ENCODE measurements around the gene FAM222B.

The FAM222B gene

DNA sequence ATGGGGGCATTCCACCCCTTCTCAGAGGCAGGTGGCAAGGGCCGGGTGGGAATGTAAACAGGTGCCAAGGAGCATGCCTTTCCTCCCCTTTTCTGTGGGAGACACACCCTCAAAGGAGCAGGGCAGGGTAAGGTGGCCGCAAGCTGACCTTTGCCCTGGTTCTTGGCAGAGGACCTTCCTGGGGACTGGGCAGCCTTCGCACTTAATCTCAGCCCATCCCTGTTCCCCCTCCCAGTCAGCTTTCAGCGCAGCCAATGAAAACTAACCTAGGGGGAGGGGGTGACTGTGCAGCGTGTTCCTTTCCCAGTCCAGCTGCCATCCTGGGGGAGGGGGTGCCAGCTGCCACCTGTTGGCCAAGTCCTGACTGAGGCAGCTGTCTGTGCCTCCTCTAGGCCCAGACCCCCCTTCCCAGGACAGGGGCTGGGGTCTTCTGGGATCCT is 96.0 kb downstream of the FAM222B start:
- H3K27ac ChIP-seq = peak overlapping the region; percentile 96

DNA sequence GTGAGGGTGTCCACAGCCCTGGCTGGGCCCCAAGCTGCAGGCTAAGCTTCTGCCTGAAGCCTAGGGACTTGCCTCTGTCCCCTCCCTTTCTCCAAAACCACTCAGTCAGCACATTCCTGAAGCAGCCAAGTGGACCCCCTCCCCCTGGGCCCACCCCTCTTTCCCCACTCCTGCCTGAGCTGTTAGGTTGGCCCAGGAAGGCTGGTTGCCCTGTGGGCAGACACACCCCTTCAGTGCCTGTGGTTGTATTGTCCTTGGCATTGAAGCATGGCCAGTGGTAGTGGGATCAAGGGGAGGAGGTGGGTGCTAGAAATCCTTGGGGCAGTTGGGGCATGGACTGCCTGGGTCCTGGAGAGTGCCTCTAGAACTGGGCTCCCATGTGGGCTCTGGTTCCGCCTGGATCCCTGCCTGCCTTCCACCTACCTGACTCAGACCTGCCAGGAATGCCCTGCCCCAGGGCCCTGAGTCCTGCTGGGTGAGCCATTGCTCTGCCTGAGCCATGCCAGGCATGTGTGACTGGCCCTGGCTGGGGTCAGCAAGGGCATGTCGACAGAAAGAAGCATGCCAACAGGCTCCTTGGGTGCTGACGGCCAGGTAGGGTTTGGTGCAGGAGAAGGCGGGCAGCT is 96.7 kb downstream of the FAM222B start:
- TF ChIP-seq, protein P1, sequence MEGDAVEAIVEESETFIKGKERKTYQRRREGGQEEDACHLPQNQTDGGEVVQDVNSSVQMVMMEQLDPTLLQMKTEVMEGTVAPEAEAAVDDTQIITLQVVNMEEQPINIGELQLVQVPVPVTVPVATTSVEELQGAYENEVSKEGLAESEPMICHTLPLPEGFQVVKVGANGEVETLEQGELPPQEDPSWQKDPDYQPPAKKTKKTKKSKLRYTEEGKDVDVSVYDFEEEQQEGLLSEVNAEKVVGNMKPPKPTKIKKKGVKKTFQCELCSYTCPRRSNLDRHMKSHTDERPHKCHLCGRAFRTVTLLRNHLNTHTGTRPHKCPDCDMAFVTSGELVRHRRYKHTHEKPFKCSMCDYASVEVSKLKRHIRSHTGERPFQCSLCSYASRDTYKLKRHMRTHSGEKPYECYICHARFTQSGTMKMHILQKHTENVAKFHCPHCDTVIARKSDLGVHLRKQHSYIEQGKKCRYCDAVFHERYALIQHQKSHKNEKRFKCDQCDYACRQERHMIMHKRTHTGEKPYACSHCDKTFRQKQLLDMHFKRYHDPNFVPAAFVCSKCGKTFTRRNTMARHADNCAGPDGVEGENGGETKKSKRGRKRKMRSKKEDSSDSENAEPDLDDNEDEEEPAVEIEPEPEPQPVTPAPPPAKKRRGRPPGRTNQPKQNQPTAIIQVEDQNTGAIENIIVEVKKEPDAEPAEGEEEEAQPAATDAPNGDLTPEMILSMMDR (IDR thresholded peaks at IDR 0.05) = no peak
- TF ChIP-seq ZFX (IDR thresholded peaks at IDR 0.05; ENCODE audit: borderline replicate concordance) = no peak
- peak overlapping the region; percentile 96 for H3K27ac ChIP-seq

More for the DNA sequence above, 96.0 kb downstream of the FAM222B start:
- no peak for TF ChIP-seq ZFX (IDR thresholded peaks at IDR 0.05; ENCODE audit: borderline replicate concordance)
- TF ChIP-seq, protein P1 (IDR thresholded peaks at IDR 0.05) = no peak

DNA sequence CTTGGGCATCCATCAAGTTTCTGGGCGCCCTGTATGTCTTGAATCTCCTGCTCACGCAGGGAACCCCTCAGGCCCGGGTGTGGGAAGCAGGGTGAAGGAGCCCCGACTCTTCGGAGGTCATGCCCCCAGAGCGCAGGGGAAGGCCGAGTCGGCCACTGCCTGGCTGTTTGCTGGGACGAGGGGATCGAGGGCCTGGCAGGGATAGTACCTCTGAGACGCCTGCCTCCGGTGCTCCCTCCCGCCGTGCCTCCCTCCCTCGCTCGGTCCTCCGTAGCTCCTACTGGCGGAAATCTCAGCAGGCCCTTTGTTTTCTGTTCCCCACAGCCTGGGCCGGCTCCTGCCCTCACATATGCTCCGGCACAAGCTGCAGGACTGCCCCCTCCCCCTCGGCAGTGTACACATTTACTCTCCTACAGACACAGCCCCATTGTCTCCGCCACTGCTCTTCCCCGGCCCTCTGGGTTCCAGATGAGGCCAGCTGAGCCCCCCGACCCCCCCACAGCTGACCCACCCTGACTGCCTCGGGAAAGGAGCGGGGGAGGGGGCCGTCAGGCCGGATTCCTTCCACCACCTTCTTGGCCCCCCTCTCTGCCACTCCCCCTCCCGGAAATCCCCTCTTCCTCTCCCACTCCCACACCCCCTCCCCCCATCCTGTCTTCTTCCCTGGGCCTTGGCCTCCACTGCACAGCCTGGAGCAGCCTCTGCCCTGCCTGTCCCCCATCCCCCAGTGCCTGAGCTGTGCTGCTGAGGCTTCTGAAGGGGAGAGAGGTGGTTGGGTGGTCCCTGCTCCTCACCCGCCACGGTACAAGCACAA is 97.4 kb downstream of the FAM222B start:
- TF ChIP-seq ZFX (IDR thresholded peaks at IDR 0.05; ENCODE audit: borderline replicate concordance) = no peak
- TF ChIP-seq, protein P1 (IDR thresholded peaks at IDR 0.05) = no peak

DNA sequence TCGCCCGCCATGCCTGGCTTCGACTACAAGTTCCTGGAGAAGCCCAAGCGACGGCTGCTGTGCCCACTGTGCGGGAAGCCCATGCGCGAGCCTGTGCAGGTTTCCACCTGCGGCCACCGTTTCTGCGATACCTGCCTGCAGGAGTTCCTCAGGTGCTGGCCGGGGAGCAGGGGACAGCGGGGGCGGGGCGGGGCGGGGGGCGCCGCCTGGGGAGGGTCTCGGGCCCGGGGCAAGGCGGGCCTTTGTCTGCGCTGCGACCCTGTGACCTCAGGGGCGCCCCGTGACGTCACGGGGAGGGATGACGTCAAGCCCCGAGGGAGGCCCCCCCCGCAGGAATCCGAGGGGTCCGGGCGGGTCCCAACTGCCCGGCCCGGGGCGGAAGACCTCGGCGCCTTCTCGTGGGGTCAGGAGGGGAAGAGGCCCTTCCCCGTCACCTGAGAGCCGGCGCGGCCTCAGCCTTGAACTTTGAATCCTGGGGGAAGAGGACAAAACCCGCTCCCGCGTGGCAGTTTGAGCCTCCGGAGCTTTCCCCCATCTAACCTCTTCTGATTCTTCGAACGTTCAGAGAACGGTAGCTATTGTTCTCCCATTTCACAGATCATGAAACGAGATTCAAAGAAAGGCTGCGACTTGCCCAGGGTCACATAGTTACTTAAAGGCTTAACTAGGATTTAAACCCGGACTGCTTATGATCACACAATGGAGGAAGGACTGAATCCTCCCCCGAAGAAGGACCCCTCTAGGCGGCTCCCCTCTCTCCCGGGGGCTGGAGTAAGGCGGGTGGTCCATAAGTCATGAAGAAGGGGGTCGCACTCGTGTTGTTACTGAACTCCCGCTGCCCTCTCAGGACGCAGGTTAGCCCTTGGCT is 98.3 kb downstream of the FAM222B start:
- H3K27ac ChIP-seq = peak overlapping the region; percentile 96
- no peak for TF ChIP-seq ZFX (IDR thresholded peaks at IDR 0.05; ENCODE audit: borderline replicate concordance)
- TF ChIP-seq, protein P1 (IDR thresholded peaks at IDR 0.05) = peak; percentile 6; the same call in 1 of the 2 replicates

More for the DNA sequence above, 97.4 kb downstream of the FAM222B start:
- peak overlapping the region; percentile 96 for H3K27ac ChIP-seq

DNA sequence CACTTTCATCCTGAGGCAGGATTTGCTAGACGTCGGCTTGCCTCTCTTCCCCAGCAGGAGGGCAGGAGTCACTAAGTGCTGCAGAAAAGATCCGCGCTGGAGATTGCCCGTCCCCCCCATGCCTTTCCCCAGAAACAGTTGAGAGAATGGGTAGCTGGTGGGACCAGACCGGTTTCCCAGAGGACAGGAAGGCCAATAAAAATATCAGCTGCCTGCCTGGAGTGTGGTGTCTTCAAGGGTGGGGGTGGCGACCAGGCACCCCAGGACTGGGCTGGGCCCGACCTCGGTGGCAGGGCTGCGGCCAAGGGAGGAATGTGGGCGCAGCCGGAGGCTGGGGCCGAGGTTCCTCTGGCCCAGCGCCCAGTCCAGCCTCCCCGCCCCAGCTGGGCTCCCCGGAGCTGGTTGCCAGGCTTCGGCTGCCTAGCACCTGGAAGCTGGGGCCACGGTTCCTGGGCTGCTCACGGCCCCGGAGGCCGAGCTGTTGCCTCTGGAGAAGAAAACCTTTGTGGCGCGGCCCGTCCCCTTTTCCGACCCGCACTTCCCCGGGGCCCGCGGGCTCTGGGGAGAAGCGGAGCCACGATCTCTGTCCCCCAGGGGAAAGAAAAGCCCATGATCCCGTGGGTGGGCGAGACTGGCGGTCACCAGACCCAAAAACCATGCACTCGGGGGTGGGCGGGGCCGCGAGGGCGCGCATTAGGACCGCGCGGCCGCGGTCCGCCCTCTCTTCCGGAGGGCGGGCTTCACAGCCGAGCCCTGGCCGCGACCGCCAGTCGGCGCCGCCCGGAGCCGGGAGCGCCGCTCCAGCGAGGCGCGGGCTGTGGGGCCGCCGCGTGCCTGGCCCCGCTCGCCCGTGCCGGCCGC is 99.1 kb downstream of the FAM222B start, which contains the start of gene TRAF4:
TSS of gene TRAF4 (plus strand) at position 769 of the 861 bp plus-strand sequence. CDS start 102 bp downstream, outside the sequence.
- peak within 1 kb of the TSS; percentile 96 for H3K27ac ChIP-seq
- TF ChIP-seq ZFX (IDR thresholded peaks at IDR 0.05; ENCODE audit: borderline replicate concordance) = no peak
- TF ChIP-seq, protein P1 (IDR thresholded peaks at IDR 0.05) = peak; percentile 40; the same call in 1 of the 2 replicates
